Measurements from ENCODE around the gene CACNA1I. TPM values are rescaled to one million over a fixed set of nuclear protein-coding genes. Genes with fewer than 3 reads are reported as not detected.

The CACNA1I gene
- total and polyA plus RNA-seq, 2 donors (not counting 3 experiments of a cell fraction or from before 2014, with no cell fraction given), result not detected

DNA sequence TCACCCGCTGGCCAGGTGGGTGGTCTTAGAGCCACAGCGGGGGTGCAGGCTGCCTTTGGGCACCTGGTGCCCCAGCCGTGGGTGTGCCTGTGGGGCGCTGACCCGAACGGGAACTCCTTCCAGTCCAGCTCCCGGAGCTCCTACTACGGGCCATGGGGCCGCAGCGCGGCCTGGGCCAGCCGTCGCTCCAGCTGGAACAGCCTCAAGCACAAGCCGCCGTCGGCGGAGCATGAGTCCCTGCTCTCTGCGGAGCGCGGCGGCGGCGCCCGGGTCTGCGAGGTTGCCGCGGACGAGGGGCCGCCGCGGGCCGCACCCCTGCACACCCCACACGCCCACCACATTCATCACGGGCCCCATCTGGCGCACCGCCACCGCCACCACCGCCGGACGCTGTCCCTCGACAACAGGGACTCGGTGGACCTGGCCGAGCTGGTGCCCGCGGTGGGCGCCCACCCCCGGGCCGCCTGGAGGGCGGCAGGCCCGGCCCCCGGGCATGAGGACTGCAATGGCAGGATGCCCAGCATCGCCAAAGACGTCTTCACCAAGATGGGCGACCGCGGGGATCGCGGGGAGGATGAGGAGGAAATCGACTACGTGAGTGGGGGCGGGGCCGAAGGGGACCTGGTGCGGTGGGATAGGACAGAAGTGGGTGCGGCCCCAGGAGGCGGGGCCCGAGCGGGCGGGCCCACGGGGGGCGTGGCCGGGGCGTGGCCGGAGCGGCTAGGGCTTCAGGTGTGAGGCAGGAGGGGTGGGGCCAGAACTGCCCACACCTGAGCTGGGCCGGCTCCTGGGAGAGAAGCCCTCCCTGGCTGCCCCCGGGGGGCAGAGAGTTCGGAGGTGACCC, 91.5 kb downstream of the CACNA1I start:
- H3K4me3 ChIP-seq (replicated peaks in 1 of 3; ENCODE audit: insufficient read depth in 1 of 3, low read depth in 1 of 3, low read length in 3 of 3), result no peak overlapping the region
- H4K20me1 ChIP-seq (replicated peaks; ENCODE audit: control insufficient read depth, extremely low read depth, insufficient read depth, low read length), result no peaks in the 10 kb centered on the region
- no peak for FAIRE-seq
- peaks cover 25% of the 10 kb centered on the region in 2 experiments for H3K27me3 ChIP-seq (ENCODE audit: control insufficient read depth in 2 of 2, insufficient read depth in 2 of 2, low read length in 2 of 2)
- no peak overlapping the region for H2AFZ ChIP-seq (ENCODE audit: low read depth, low read length)
- H3K36me3 ChIP-seq (ENCODE audit: control insufficient read depth in 2 of 2, extremely low read depth in 1 of 2, insufficient read depth in 2 of 2, low read length in 2 of 2), result no peaks in the 10 kb centered on the region
- H3K79me2 ChIP-seq (ENCODE audit: control insufficient read depth, insufficient read depth, low read length), result no peaks in the 10 kb centered on the region
- intact Hi-C loops (cut with micrococcal nuclease), result loop anchor here (10.0 kb wide), 1 partner anchor 87 kb away; the partner anchor contains the start of gene CACNA1I
- H3K4me2 ChIP-seq (ENCODE audit: insufficient read depth, low read length), result no peak overlapping the region
- POLR2A ChIA-PET, result no interaction called here
- no peaks in the 10 kb centered on the region for H3K9me1 ChIP-seq (replicated peaks; ENCODE audit: control insufficient read depth, extremely low read depth, insufficient read depth, low read length)
- BruUV-seq (replicated peaks), result no TSS peak
- no peak overlapping the region for H3K9ac ChIP-seq (replicated peaks; ENCODE audit: extremely low read depth, insufficient read depth, low read length)
- no peak overlapping the region for H3K27ac ChIP-seq (ENCODE audit: insufficient read depth, low read depth, low read length)
- no peak for TF ChIP-seq POLR2AphosphoS5 (IDR thresholded peaks at IDR 0.05; ENCODE audit: insufficient read depth, low read depth, low read length)
- no peak for TF ChIP-seq GATA2 (IDR thresholded peaks at IDR 0.05; ENCODE audit: insufficient read depth, insufficient read length, low read depth, low read length)
- TF ChIP-seq MAX (IDR thresholded peaks at IDR 0.05; ENCODE audit: insufficient read depth, insufficient read length), result no peak
- peak; percentile 69 for TF ChIP-seq EZH2 (IDR thresholded peaks at IDR 0.05; ENCODE audit: borderline replicate concordance, low read depth, low read length, severe bottlenecking)
- dilution Hi-C loops (cut with MboI; ENCODE audit: extremely low pct_ligation_motif_present, low sequenced_read_pairs), result no loop called here
- CTCF ChIA-PET, result interaction anchor here (2.0 kb wide), 1 partner anchor 363 kb away, joined by 5 read pairs; no protein-coding TSS in a partner anchor
- H3K9me3 ChIP-seq (replicated peaks; ENCODE audit: control insufficient read depth, insufficient read depth, low read length), result no peaks in the 10 kb centered on the region
- no peaks in the 10 kb centered on the region for H3K4me1 ChIP-seq (ENCODE audit: control insufficient read depth, extremely low read depth, insufficient read depth, low read length)
- no peak for DNase-seq (ENCODE audit: low read depth, low spot score)

DNA sequence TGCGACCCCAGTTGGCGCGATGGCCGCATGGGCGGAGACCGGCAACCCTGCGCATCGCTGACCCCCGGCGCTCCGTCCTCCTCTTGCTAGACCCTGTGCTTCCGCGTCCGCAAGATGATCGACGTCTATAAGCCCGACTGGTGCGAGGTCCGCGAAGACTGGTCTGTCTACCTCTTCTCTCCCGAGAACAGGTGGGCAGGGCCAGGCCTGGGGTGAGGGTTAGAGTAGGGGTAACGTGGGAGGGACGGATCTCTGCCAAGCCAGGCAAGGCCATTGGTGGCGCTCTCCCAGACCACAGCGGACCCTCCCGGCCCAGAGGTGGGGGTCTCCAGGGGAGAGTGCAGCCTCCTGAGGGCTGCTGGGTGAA, 92.1 kb downstream of the CACNA1I start:
- no peak overlapping the region for H3K4me3 ChIP-seq (replicated peaks in 1 of 3; ENCODE audit: insufficient read depth in 1 of 3, low read depth in 1 of 3, low read length in 3 of 3)
- dilution Hi-C loops (cut with MboI; ENCODE audit: extremely low pct_ligation_motif_present, low sequenced_read_pairs) (no loop called here), intact Hi-C loops (cut with micrococcal nuclease) (loop anchor here (10.0 kb wide), 1 partner anchor 88 kb away; the partner anchor contains the start of gene CACNA1I)
- no TSS peak for BruUV-seq (replicated peaks)
- ChIA-PET CTCF (no interaction called here), POLR2A (no interaction called here)
- H3K27ac ChIP-seq (ENCODE audit: insufficient read depth, low read depth, low read length), result no peak overlapping the region
- no peak overlapping the region for H2AFZ ChIP-seq (ENCODE audit: low read depth, low read length)
- H4K20me1 ChIP-seq (replicated peaks; ENCODE audit: control insufficient read depth, extremely low read depth, insufficient read depth, low read length), result no peaks in the 10 kb centered on the region
- DNase-seq (ENCODE audit: low read depth, low spot score) (no peak), FAIRE-seq (no peak)
- no peaks in the 10 kb centered on the region for H3K9me3 ChIP-seq (replicated peaks; ENCODE audit: control insufficient read depth, insufficient read depth, low read length)
- TF ChIP-seq POLR2AphosphoS5 (IDR thresholded peaks at IDR 0.05; ENCODE audit: insufficient read depth, low read depth, low read length), result no peak
- TF ChIP-seq EZH2 (IDR thresholded peaks at IDR 0.05; ENCODE audit: borderline replicate concordance, low read depth, low read length, severe bottlenecking), result no peak
- TF ChIP-seq JUN (IDR thresholded peaks at IDR 0.05; ENCODE audit: borderline replicate concordance, insufficient read depth, insufficient read length, low read depth), result no peak
- TF ChIP-seq GATA2 (IDR thresholded peaks at IDR 0.05; ENCODE audit: insufficient read depth, insufficient read length, low read depth, low read length), result no peak
- no peak for TF ChIP-seq POLR2A (IDR thresholded peaks at IDR 0.05; ENCODE audit: low read depth, low read length)
- TF ChIP-seq FOS (IDR thresholded peaks at IDR 0.05; ENCODE audit: borderline replicate concordance, insufficient read depth, low read length), result no peak
- no peaks in the 10 kb centered on the region for H3K36me3 ChIP-seq (ENCODE audit: control insufficient read depth in 2 of 2, extremely low read depth in 1 of 2, insufficient read depth in 2 of 2, low read length in 2 of 2)
- no peaks in the 10 kb centered on the region for H3K9me1 ChIP-seq (replicated peaks; ENCODE audit: control insufficient read depth, extremely low read depth, insufficient read depth, low read length)
- H3K27me3 ChIP-seq (ENCODE audit: control insufficient read depth in 2 of 2, insufficient read depth in 2 of 2, low read length in 2 of 2), result peaks cover 25% of the 10 kb centered on the region in 2 experiments
- no peak overlapping the region for H3K4me2 ChIP-seq (ENCODE audit: insufficient read depth, low read length)
- H3K79me2 ChIP-seq (ENCODE audit: control insufficient read depth, insufficient read depth, low read length), result no peaks in the 10 kb centered on the region
- H3K4me1 ChIP-seq (ENCODE audit: control insufficient read depth, extremely low read depth, insufficient read depth, low read length), result no peaks in the 10 kb centered on the region
- no peak overlapping the region for H3K9ac ChIP-seq (replicated peaks; ENCODE audit: extremely low read depth, insufficient read depth, low read length)
